Endothelial cell of hepatic sinusoid (primary cell): ENCODE measurements around the gene TMEM86A.

Experiments
- in situ Hi-C: cut with HindIII; loops from 2 replicates; pipeline ENCODE4 v1.10.0; 2017; ENCODE audit warnings: low sequenced_read_pairs

The TMEM86A gene

DNA sequence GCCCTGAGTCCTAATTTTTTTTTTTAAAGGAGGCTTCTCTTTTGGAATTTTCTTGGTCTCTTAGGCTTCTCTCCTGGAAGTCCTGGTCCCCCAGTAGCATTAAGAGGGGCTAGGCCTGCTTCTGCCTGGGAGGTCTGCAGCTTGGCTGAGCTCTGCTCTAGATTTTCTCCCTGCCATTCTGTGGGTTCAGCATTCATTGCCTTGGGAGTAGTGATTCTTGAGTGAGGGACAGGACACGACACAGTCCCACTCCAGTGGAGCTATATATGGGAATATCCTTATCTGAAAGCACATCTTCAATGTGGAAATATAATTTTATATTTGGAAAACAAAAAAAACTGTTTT is 23.7 kb downstream of the TMEM86A start:
- in situ Hi-C loops: no loop called here

DNA sequence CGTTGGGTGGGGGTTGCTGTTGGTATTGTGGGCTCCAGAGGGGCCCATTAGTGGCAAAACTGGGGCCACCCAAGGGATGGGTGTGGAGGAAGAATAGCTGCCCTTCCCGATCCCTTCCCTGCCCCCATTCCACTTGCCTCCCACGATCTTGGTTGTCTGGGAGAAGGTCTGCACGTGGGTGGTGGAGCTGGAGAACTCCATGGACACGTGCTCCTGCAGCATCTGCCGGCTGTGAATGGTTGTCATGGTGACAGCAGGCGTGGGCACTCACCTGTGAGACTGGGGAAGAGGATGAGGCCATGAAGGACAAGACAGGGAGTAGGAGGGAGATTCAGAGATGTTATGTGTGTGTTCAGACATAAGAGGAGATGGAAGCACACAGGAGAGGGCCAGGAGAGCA is 25.4 kb downstream of the TMEM86A start:
- in situ Hi-C loops: no loop called here

DNA sequence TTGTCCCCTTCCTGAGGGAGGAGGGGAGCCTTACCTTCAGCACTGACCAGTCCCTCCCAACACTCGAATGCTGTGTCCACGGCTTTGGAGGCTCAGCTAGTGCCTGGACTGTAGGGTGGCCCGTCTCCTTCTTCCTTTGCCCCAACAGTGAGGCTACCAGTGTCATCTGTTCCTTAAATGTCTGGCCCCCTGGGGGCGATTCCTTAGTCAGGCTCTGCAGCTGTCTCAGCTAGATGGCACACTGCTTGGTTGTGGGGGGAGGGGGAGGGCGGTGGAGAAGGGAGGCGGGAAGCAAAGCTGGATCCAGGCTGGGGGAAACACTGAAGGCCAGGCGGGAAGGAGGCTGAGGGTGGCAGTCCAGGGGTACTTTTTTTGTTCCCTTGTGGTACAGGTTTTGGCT is 27.5 kb downstream of the TMEM86A start, which contains the start of gene IGSF22:
TSS of gene IGSF22 (minus strand) at position 149 of the 400 bp plus-strand sequence. CDS start 1,952 bp downstream, outside the sequence.
- in situ Hi-C loops: no loop called here

DNA sequence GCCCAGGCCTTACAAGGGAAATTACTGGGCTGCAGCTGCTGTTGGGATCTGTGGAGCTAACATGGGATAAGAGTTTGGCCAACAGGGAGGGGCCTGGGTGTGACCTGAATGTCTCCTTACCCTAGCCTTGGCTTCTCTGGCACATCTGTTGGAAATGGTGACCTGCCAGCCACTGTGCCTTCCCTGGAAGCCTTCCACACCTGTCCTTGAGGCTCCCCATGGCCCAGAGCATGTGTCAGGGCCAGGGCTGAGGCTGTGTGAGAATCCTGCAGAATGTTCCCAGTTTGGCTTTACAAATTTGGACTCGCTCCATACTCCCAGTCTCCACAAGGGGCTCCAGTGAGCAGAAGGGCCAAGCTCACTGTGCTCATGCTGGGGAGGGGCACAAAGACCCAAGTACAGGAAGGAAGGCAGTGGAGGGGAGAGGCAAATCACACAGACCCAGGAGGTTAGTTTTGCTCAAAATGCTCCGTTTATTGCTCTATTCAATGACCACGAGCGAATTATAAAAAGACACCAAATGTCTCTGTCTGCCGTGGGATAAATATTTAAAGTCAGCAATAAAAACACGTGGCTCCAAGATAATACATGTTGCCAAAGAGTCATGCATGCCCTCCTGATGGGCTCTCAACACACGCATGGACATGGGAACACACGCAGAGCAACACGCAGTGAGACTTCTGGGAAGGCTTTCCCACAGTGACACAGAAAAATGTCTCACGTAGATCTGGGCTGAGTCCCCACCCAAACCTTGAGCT is 29.1 kb downstream of the TMEM86A start:
- in situ Hi-C loops: no loop called here

DNA sequence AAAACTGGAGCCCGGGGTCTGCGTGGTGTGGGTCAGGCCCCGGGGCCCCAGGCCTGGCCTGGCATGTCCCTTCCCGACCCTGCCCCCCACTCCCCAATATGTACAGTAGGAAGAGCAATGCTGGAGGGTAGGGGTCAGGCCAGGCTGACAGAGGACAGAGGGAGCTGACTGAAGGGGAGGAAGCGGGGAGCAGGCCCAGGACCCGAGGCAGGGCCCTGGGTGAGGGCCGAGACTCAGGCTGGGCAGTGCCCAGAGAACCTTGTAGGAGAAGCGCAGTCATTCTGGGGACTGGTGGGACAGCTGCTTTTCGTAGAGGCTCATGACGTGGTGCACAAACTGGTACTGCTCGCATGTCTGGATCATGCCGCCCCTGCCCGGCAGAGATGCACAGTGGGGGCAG is 30.1 kb downstream of the TMEM86A start:
- in situ Hi-C loops: no loop called here

DNA sequence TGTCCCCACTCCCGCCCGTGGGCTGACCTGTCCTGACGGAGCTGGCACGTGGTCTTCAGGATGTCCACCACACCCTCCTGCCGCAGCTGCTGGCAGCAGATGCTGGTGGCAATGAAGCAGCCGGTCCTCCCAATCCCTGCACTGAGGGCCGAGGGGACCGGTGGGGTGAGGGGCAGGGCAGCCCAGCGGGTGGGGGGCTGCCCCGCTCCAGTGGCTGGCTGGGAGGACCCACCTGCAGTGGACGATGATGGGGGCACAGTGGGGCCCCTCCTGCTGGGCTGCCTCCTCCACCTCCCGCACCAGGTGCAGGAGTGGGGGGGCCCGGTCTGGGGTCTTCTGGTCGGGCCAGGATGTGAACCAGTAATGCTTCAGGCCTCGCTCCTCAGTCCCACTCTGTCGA is 30.8 kb downstream of the TMEM86A start:
- in situ Hi-C loops: no loop called here

DNA sequence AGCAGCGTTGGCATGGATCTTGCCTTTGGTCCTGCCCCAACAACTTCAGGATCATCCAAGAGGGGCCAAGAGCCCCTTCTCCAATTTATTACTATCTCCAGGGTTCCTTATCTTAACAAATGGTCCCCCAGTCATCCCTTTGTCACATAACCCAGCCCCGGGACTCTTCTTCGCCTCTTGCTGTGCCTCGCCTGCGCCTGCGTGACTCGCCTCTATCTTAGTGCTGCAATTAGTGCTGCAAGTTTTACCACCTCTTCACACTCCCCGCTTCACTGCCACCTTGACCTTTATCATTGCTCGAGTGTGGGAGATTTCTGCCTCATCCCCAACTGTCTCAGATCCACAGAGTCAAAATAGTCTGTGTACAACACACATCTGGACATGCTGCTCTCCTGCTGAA is 31.4 kb downstream of the TMEM86A start:
- in situ Hi-C loops: no loop called here

DNA sequence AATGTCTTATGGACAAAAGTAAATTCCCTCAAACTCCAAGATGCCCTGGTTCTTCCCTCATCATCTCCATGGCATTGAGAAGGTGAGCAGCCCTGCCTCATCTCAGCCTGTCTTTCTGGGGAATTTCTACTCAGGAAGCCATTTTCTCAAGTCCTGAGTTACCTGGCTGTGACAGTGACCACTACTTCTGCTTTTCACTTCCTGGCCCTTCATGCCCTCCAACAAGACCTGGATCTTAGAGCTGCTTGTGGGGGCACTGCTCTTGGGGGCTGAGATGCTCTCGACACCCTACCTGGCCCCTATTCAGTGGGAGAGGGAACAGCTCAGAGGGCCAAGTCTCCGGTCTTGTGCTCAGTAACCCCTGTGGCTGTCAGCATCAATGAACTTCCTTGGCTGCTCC is 32.9 kb downstream of the TMEM86A start:
- in situ Hi-C loops: no loop called here

DNA sequence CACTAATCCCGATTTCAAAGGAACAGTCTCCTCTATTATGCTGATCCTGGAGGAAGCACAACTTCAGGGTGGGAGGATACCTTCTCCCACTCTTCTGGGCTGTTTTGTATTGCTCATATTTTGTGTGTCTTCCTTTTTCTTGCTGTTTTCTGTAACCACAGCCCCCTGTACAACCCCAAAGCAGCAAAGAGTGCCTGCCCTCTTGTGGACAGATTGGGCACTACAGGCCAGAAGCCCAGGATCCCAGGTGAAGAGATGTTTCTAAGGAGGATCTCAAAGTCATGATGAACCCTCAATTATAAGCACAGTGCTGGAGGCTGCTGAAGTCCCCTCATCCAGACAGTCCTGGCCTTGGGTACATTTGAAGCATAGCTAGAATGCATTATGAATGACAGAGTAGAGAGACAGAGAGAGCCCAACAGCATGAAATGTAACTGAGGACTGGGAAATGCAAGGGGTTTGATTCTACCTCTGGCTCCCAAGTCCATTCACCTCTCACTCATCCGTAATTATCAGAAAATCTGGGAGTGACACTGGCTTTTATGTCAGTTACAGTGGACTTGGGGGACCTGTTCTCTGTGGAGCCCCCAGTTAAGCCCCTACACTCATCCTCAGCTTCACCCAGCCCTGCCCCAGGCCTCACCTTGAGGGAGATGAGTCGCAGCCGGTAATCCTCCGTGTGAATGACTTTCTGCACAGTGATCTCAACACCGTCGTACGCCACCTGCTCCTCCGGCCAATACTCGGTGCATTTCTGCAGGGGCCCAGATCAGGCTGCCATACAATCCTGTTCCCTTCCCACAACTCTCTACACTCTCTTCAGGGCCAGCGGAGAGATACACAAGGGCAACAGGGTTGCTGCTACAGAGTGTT is 33.6 kb downstream of the TMEM86A start:
- in situ Hi-C loops: no loop called here

DNA sequence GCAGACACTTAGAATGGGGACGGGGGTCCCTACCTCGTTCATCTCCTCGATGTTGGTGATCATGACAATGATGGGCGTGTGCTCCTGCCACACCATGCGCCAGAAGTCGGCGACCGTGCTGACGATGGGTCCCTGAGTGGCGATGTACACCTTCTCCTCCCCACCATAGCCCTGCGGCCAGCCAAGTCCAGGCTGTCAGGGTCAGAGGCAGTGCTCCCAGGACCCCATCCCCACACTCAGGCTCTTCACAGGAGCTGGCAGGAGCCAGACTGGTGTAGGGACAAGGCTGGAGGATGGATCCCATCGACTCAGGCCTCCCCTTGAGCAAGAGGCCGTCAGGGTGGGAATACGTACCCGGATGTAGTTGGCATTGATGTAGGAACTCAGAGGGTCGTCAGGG is 34.6 kb downstream of the TMEM86A start:
- in situ Hi-C loops: no loop called here

DNA sequence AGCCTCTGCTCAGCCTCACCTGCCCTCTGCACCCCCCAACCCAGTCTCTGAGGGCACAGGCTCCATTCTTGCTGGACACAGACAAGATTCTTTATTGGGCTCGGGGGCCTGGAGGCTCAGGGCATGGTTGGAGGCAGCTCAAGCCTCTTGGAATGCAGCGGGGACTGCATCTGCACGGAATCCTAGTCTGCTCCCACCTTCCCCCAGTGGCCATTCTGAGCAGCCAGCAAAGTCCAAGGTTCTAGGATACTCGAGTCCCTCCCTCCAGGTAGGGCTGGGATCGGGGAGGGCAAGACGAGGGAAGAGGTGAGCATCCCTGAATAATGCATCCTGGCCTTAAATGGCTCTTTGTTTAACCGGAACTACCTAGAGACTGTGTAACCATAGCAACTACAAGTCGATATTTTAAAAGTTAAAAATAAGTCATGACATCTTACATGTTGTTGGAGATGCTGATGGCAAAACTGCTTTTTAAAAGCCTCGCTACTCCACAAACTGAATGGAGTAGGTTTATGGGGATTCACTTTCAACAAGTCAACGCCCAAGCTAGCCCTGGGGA is 38.1 kb downstream of the TMEM86A start:
- in situ Hi-C loops: no loop called here

DNA sequence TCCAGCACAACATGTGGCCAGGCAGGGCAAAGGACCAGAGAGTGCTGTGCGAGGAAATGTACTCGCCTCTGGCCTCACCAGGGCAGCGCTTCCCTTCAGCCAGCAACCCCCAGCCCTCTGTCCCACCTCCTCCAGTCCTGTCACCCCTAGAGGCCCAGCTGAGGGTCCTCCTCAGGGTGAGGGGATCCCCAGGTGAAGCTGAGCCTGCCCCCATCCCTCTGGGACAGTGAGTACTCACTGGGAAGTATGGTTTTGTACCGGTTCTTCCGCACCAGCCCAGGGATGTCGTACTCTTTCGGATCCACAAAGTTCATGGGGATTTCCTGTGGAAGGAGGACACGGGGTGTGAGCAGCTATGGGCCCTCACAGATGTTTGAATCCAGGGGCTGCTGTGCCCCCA is 39.1 kb downstream of the TMEM86A start:
- in situ Hi-C loops: no loop called here

DNA sequence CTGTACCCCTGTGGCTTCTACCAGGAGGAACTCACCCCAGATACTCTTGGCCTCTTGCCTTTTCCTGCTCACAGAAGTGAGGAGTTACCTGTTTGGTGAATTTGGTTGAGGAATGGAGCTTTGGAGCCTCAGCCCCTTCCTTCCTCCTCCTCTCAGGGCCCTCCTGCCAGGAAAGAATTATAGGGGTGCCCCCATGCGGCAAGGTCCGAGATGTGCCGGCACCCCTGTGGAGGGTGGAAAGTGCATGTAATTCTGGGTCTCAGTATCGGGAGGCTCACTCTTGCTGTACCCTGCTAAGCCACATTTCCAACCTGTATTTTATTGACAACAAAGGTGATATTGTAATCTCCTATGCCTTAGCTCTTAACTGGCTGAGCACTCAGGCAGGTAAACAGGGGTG is 41.1 kb downstream of the TMEM86A start:
- in situ Hi-C loops: no loop called here

DNA sequence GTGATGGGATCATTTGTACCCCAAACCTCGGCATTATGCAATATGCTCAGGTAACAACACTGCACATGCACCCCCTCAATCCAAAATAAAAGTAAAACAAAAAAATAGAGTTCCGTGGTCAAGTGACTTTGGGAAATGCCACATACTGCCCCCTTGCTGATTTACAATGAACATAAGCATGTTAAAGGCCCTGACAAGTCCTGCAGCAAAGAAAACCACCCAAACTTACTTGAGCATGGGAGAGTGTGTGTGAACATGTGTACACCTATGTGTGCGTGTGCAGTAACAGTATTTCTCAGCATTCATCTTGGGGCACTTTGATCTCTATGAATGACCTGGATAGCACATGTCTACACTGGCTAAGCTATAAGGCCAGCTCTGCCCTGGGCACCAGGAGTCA is 43.2 kb downstream of the TMEM86A start:
- in situ Hi-C loops: no loop called here

DNA sequence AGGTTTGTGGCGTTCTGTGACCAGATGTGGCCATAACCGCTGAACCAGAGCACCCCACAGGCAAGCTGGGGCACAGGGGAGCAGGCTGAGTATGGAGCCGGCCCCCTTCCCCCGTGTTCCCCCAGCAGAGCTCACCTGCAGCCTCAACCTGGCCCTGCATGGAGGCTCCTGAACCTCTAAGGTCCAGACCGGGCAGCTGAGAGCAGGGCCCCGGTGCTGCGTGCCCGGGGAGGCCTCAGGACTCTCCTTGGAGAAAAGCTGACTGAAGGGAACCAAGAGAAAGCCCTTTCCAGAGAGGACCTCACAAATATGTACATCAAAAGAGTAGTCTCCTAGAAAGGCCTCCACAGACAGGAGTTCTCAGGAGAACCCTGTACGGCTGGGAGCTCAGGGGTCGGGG is 44.8 kb downstream of the TMEM86A start:
- in situ Hi-C loops: no loop called here

DNA sequence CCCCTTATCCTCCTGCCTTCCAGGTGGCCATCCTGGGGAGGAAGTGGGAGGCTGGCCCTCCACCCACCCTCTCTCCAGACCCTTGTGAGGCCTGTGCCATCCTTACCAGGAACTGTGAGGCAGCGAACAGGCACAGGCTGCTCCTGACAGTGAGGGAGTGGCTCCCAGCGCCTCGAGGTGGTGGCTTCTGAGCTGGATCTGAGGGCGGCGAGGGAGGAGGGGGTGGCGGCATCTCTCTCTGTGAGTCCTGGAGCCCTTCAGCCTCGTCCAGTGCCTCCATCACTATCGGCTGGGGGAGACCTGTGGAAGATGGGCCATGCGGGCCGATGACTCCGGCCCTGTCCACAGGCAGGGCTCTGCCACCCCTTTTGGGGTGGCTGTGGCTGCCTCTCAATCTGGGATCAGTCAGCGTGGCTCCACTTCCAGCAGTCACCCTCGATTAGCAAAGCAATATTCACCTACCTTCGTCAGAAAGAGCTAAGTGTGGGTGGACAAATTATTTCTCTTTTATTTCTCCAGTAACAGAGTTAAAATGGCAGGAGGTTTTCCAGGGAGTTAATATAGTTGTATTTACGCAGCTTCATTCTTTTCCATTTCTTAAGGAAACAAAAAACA is 45.4 kb downstream of the TMEM86A start:
- in situ Hi-C loops: no loop called here

DNA sequence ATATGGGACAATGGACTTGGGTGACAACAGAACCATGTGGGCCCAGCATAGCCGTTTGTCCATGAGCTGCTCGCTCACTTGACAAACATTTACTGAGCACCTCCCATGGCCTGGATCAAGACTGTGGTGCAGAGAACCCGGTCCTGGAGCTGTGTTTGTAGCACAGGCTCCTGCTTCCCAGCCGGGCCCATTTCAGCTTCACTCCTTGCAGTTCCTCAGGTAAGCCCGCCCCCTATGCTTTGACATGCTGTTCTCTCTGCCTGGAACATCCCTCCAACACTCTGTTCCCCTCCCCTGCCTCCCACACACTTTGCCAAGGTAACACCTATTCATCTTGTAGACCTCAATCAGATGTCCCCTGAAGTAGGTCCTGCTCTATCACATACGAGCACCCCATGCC is 46.7 kb downstream of the TMEM86A start:
- in situ Hi-C loops: no loop called here

DNA sequence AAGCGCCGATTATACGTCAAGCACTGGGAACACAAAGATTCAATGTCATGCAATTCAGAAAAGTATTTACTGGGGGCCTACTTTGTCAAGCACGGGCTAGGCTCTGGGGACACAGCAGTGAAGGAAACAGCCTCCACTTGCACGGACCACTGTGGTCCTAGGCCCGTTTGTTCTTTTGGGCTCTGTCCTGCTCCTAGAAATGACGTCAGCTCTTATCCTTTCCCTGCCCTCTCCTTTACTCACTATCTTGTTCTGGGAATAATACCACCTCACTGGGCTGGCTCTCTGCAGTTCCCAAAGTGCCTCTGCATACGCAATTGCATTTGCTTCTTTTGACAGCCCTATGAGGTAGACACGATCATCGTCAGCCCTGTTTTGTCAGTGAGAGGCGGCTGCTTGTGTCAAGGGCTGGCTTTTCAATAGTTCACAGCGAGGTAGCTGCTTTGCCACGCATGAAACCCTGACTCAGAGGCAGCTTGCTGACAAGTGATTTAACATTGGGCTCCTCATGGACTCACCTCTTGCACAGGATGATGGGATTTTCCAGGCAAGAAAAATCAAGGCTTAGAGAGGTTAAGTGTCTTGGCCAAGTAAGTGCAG is 50.3 kb downstream of the TMEM86A start:
- in situ Hi-C loops: no loop called here

DNA sequence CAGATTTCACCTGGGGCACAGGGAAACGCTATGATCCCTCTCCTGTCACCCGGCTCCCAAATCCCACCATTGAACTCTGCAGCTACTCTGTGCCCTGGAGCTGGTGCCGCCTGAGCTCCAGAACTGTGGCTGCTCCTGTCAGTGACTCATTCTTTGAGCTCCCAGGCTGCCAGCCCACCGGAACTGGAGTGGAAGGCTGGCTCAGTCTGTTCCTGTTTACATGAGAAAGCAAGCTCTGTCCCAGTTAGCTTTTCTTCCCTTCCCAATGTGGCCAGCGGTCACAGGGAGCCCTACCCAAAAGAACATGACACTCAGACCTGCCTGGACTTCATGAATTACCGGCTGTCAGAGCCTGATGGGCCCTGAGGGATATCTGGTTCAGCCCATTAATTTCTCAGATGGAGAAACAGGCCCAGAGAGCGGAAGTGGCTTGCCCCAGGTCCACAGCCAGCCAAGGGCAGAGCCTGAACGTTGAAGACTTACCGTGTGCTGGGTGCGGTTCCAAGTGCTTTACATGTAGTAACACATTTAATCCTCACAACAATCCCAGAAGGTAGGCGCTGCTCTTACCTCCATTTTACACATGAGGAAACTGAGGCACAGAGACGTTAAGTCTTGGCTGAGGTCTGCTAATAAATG is 51.2 kb downstream of the TMEM86A start:
- in situ Hi-C loops: no loop called here

DNA sequence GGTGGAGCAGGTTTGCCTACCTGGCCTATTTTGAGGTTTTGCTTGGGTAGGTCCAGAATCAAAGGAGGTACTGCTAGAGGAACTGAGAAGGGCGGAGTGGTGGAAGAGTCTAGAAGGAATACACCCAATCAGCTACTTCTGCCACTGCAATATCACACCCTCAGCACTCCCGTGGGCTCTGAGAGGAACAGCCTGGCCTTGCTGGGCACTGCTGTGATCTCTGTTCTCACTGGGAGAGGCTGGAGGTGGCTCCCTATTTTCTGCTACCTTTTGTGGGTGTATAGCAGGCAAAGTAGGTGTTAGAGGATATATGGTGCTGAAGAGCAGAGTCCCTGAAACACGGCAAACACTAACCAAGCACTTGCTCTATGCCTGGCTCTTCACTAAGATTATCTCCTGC is 52.4 kb downstream of the TMEM86A start:
- in situ Hi-C loops: no loop called here

DNA sequence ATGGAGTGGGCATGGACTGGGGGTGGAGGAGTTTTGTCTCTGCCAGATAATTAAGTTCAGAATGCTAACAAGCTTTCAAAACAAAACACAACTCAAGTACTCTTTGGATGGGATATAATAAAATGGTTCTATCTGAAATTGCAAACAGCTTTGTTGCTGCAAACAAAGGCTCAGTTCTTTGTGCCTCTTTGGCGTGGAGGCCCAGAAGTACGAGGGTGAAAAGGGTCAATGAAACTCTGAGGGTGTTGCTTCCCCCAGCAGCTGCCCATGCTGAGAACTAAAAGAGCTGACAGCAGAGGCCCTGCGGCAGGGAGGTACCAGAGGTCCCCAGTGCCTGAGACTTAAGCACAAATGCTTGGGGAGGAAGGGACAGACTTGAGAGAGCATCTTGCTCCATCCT is 53.9 kb downstream of the TMEM86A start:
- in situ Hi-C loops: no loop called here
